Ureter (tissue), 1 donor: Measurements from ENCODE around the gene TMEM63A. TPM values are rescaled to one million over a fixed set of nuclear protein-coding genes. Genes with fewer than 3 reads are reported as not detected.

Experiments used
- DNase-seq: peaks from one replicate; pipeline ENCODE4 v3.0.0-alpha.2; 2020; ENCODE audit warnings: low spot score
- total RNA-seq: library from RNA; stranded (reverse); gene quantifications from one replicate; pipeline ENCODE4 v1.2.4, GENCODE V29; 2023
- donor health status: DM: yes; HTN: yes; CAD: no.

The TMEM63A gene
- total RNA-seq, 1 donor from 2014 or later = 191 TPM

DNA sequence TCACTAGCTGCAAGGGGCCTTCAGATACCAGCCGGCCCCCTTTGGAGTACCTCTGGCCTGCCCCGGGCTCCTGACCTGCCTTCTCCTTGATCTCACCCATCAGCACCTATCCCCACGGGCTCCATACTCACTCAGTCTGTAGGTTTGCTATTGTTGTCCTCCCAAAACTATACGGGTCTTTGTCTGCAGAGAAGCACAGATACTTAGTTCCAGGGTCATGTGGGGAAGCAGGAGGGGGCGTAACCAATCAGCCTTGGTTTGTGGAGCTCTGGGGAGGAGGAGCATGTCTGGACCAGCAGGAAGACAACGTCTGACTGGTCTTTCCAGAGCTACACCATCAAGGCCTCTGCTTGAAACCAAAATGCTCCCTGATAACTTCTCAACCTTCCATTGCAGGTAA, 15.2 kb downstream of the TMEM63A start:
- no peak for DNase-seq

DNA sequence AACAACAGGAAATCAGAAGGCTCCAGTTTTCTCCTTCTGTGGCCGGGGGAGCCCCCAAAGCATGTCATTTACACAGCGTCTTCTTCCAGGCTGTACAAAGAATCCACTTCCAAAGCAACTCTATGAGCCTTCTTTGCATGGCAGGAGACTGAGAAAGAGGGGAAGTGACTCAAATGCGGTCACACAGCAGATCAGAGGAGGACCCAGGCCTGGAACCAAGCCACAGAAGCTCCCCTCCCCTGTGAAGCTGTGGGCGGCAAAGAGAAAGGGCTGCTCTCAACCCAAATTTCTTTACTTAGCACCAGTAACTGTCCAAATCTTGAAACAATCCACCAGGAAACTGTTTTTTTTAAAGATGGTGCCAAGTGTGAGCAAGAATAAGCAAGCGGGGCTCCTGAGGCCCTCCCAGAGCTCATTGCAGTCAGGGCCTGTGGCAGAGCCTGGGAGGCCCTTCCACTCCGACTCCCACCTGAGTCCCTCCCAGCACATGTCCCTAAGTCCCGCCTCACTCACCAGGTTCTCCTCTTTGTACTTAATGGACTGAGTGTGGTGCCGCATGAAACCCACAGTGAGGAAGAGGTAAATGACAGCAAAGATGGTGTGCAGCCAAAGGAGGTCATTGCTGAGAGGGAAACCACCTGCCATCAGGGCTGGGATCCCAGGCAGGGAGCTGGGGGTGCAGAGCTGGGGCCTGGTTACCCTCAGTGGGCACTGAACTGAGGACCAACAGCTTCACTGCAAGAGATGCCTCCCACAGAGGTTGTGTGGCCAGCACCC, 15.9 kb downstream of the TMEM63A start:
- no peak for DNase-seq

DNA sequence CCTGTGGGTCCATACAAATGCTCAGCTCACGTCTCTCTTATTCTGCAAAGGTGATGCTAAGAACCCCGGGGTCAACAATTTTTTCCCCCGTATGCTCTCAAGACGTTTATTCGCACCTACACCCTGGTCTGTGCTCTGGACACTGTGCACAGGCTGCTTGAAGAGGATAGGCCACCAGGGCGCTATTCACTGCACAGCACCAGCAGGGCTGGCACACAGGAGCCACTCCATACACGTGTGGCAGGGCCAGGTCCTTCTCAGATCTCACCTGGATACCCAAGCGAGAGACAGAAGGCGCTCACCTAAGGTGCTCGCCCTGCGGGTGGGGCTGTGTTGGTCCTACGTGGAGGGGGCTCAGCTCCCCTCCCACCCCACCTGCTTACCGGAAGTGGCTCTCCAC, 16.7 kb downstream of the TMEM63A start:
- no peak for DNase-seq

DNA sequence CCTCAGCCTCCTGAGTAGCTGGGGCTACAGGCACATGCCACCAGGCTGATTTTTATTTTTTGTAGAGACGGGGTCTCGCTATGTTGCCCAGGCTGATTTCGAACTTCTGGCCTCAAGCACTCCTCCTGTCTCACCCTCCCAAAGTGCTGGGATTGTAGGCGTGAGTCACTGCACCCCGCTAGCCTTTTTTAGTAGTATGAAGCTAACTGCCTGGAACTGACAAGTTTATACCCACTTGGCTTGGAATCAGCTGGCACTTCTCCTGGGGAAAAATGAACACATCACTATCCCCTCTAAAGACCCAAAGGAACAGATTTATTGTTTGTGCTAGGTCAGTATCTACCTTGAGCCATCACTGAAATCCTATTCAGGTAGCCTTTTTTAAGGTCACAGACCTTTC, 19.0 kb downstream of the TMEM63A start:
- DNase-seq = peak; percentile 66

DNA sequence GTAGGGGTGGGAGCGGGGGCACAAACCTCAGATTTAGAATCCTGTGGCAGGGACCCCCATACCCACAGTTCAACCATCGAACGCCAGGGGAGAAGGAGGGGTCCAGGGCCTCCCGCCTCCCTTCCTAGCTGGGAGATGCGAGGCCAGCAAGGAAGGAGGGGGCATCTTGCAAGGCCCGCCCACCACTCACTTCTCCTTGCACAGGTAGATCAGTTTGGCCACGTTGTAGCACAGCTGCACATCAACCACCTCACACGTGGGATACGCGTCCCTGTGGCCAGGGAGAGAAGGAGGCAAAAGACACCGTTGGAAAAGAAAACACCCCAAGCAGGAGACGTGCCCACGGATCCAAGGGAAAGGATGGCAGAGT, 19.6 kb downstream of the TMEM63A start:
- no peak for DNase-seq

GRCh38 chr1:225861834-225862580, 20.2 kb downstream of the TMEM63A start:
- no peak for DNase-seq

DNA sequence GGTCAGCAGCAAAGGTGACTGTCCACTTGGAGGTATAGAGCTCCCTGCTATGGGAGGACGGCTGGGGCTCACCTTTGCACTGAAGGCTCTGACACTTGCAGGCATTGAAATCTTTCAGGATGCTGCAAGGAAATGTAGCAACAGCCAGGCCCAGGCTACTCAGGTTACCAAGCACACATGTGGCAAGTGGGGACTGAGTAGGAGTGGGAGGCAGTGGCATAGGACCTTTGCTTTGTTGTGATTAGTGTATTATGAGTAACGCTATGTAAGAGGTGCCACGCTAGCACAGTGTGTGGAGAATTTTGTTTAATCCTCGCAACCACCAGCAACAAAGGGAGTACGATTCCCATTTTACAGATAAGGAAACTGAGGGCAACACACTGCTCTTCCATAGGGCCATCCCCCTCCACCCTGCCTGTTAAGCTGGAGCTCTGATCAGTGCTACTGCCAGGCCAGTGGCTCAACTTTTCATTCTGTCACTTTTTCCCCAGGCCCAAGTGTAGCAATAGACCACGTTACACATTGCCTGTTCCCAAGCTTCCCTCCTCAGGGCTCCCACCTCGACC, 21.2 kb downstream of the TMEM63A start:
- no peak for DNase-seq

- no peak for DNase-seq
These were observed 22.1 kb downstream of the TMEM63A start for GRCh38 chr1:225860107-225860506.

GRCh38 chr1:225859151-225859550, 23.0 kb downstream of the TMEM63A start:
- DNase-seq = no peak

DNA sequence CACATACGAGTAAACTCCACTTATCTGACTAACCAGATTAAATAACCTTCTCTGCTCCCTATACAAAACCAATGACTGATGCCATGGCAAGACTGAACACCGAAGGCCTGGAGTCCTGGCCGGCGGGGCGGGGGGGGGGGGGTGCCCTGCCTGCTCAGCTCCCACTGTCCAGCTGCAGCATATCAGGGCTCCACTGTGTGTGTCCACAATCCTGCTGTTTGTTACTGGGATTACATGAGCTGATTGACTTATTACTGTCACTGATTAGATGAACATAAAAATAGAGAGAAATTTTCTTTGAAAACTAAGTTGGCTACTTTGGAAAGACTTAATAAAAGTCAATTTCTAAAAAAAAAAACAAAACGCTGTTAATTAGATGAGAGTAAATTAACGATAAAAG, 24.9 kb downstream of the TMEM63A start:
- no peak for DNase-seq

DNA sequence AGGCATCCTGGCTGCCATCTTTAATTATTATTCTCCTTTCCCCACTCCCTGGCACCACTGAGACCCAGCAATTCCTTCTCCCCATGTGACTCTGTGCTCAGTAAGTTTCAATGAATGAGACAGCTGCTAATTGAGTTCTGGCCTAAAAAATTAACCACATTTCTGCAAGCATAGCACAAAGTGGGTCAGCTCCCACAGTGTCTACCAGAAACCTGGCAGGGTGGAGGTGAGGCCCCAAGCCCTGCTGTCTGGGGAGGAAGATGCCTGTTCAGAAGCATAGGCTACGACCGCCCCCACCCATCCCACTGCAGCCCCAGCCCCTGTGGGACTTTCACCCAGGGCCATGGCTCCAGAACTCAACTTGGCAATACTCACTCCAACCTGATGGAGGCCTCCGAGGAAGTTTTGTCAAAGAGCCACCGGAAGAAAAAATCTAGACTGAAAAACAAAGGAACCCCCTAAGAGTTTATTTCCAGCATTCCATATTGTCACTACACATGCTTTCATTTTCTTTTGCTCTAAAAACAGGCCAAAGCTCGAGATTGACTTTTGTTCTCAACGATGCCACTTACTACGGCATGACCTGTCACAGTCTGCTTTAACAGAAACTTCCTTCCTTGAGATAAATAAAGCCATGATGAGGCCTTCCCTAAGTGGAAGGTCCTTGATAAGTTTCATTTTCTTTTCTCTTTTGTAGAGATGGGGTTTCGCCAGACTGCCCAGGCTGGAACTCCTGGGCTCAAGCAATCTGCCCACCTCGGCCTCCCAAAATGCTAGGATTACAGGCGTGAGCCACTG, 26.5 kb downstream of the TMEM63A start:
- DNase-seq = no peak

- DNase-seq = no peak
These were observed 28.7 kb downstream of the TMEM63A start for GRCh38 chr1:225853441-225853840.

DNA sequence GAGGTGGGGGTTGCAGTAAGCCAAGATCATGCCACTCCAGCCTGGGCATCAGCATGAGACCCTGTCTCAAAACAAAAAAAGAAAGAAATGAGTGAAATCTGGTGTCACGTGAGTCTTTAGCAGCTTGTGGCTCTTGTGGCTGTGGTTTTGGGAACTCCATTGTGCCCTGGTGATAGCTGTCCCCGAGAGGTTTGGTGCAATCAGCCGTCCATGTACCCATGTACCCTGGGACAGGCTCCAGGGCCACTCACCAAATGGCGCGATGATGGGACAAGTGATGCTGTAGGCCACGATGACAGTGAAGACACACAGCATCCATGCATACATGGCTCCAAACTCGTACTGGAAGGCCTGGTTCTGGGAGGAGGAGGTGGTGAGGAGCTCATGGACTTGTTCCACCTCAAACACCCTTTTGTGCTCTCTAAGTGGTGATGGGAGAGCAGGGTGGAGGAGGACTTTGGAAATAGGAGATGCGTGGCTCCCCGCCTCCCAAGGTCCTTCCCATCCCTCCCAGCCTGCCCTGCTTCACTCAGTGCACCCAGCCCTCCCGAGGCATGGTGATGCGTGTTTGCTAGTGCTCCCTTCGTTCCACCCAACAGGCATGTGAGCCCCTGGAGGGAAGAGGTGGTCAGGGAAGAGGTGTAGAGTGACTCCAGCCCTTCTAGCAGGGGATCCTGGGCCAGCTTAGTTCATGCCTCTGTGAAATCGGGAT, 29.6 kb downstream of the TMEM63A start:
- DNase-seq = no peak

DNA sequence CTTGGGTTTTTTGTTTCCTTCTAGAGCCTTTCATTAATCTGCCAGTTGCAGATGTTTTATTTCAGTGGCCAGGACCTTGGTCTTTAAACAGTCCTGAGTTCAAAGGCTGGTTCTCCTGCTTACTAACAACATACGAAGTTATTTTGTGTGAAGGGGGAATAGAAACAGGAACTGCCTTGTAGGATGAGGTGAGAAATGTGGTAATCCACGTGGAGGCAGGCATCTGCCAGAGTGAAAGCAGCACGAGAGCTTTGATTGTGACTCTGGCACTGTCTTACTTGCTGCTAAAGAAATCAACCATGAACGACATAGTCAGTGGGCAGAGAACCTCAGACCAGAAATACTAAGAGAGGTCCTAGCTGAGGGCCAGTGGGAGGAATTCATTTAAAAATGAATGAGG, 30.4 kb downstream of the TMEM63A start:
- DNase-seq = no peak

DNA sequence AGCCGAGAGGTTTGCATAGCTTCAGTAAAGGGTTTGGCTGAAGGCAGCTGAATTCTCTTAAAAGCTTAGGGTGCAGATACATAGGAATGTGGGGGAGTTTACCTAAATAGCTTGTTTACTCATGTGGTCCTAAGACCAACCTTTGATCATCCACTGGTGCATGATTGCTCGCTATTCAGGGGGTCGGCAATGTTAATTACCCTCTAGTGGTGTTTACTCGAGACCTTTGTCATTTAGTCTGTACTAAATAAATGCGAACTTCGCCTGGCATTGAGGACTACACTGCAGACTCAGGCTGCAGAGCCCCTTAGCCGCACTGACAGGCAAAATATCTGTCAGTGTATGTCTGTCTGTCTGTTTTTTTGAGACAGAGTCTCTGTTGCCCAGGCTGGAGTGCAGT, 31.8 kb downstream of the TMEM63A start:
- no peak for DNase-seq

DNA sequence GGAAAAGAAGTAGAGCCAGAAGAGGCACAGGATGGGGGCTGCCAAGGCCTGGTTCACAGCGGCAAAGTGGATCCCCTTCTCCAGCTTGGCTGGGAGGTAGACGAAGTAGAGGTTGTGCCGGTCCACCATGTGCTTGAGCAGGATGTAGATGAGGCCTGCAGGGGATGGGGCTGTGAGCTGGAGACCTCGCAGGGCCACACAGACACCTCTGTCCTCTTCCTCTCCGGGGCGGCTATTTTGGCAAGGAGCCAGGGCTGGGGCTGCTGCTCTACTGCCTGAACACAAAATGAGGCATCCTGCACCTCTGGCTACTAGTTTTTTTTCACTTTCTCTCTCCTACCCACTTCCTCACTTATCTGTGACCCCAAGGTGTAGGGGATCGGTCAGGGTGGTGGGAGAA, 32.3 kb downstream of the TMEM63A start:
- no peak for DNase-seq

- no peak for DNase-seq
These were observed 33.9 kb downstream of the TMEM63A start for GRCh38 chr1:225848030-225848955.

- no peak for DNase-seq
These were observed 34.6 kb downstream of the TMEM63A start for GRCh38 chr1:225847610-225848009.

DNA sequence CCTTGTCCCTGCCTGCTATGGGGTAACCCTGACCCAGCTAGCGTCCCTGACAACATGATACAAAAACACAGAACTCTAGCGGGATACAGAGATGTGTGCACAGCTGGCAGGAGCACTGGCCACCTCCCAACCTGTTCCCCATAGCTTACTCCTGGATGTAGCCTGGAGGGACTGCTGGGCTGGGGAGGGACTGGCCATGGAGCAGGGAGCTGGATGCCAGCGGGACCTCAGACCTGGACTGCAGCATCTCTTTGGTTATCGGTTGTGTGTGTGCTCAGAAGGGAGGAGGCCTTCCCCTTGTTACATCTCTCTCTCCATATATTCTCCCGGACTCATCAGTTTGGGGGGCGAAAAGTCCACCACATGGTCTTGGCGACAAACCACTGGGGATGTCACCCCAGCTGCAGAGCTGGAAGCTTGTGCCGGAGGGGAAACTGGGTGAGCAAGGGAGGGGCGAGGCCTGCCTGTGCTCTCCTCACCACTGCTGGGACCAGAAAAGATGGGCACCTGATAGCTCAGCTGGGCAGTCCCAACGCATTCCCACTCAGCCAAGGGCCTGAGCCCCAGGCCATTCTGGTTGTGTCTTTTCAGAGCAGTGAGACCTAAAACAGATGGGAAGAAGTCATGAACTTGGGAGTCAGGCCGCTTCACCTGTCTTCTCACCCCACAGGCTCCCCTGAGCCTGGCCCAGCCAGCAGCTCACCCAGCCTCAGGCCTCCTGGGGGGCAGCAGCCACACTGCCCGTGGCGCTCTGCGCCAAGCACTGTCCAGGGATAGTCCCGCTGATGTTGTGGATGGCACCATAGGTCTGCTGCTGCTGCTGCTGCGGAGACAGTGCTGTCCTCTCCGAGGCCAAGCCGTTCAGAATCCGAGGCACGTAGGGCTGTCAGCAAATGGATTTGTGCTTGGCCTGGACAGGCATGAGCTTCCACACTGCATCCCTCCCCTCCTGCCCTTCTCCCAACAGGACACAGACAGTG, 35.6 kb downstream of the TMEM63A start:
- DNase-seq = no peak
